ENCODE data around the gene ATM. TPM values are rescaled to one million over a fixed set of nuclear protein-coding genes. Genes with fewer than 3 reads are reported as not detected.

The ATM gene
- total RNA-seq, 1 experiment from 2014 or later: 39.5 TPM

- CTCF ChIA-PET: no interaction called here
- H3K36me3 Mint-ChIP-seq (ENCODE audit: insufficient read depth, unreplicated experiment): peaks cover 8% of the 10 kb centered on the region
- H3K4me1 Mint-ChIP-seq (ENCODE audit: low read depth, unreplicated experiment): peaks cover 12% of the 10 kb centered on the region
- intact Hi-C loops (cut with micrococcal nuclease; ENCODE audit: unreplicated experiment): no loop called here
- no peak for TF ChIP-seq CTCF (IDR thresholded peaks at IDR 0.05; ENCODE audit: unreplicated experiment)
- BruUV-seq (replicated peaks): no TSS peak
- no peaks in the 10 kb centered on the region for H3K27me3 Mint-ChIP-seq (ENCODE audit: unreplicated experiment)
- no peak overlapping the region for H3K27ac Mint-ChIP-seq (ENCODE audit: unreplicated experiment)
- H3K9me3 Mint-ChIP-seq (ENCODE audit: low read depth, unreplicated experiment): peaks cover 6% of the 10 kb centered on the region
- no peak for DNase-seq
- H3K4me3 Mint-ChIP-seq (ENCODE audit: low read depth, unreplicated experiment): no peak overlapping the region
Measured at GRCh38 chr11:108204376-108204775, 18.5 kb upstream of the ATM start.

GRCh38 chr11:108204929-108205499, 17.9 kb upstream of the ATM start:
- peaks cover 2% of the 10 kb centered on the region for H3K36me3 Mint-ChIP-seq (ENCODE audit: insufficient read depth, unreplicated experiment)

GRCh38 chr11:108206171-108206570, 16.7 kb upstream of the ATM start:
- intact Hi-C loops (cut with micrococcal nuclease; ENCODE audit: unreplicated experiment): no loop called here
- H3K4me3 Mint-ChIP-seq (ENCODE audit: low read depth, unreplicated experiment): no peak overlapping the region
- no TSS peak for BruUV-seq (replicated peaks)
- H3K36me3 Mint-ChIP-seq (ENCODE audit: insufficient read depth, unreplicated experiment): peaks cover 4% of the 10 kb centered on the region
- H3K27me3 Mint-ChIP-seq (ENCODE audit: unreplicated experiment): no peaks in the 10 kb centered on the region
- TF ChIP-seq CTCF (IDR thresholded peaks at IDR 0.05; ENCODE audit: unreplicated experiment): no peak
- H3K9me3 Mint-ChIP-seq (ENCODE audit: low read depth, unreplicated experiment): peaks cover 6% of the 10 kb centered on the region
- DNase-seq: no peak
- no peak overlapping the region for H3K27ac Mint-ChIP-seq (ENCODE audit: unreplicated experiment)
- H3K4me1 Mint-ChIP-seq (ENCODE audit: low read depth, unreplicated experiment): no peaks in the 10 kb centered on the region
- CTCF ChIA-PET: no interaction called here

More at GRCh38 chr11:108204929-108205499, 17.9 kb upstream of the ATM start:
- Mint-ChIP-seq H3K27me3 (ENCODE audit: unreplicated experiment) (no peaks in the 10 kb centered on the region), H3K27ac (ENCODE audit: unreplicated experiment) (no peak overlapping the region), H3K9me3 (ENCODE audit: low read depth, unreplicated experiment) (peaks cover 6% of the 10 kb centered on the region), H3K4me3 (ENCODE audit: low read depth, unreplicated experiment) (no peak overlapping the region), H3K4me1 (ENCODE audit: low read depth, unreplicated experiment) (peaks cover 5% of the 10 kb centered on the region)
- CTCF ChIA-PET: no interaction called here
- no TSS peak for BruUV-seq (replicated peaks)
- no peak for TF ChIP-seq CTCF (IDR thresholded peaks at IDR 0.05; ENCODE audit: unreplicated experiment)
- intact Hi-C loops (cut with micrococcal nuclease; ENCODE audit: unreplicated experiment): no loop called here
- DNase-seq: no peak

- Mint-ChIP-seq H3K4me3 (ENCODE audit: low read depth, unreplicated experiment) (no peak overlapping the region), H3K27ac (ENCODE audit: unreplicated experiment) (no peak overlapping the region), H3K4me1 (ENCODE audit: low read depth, unreplicated experiment) (no peaks in the 10 kb centered on the region), H3K27me3 (ENCODE audit: unreplicated experiment) (no peaks in the 10 kb centered on the region), H3K36me3 (ENCODE audit: insufficient read depth, unreplicated experiment) (peaks cover 4% of the 10 kb centered on the region), H3K9me3 (ENCODE audit: low read depth, unreplicated experiment) (peaks cover 6% of the 10 kb centered on the region)
- no TSS peak for BruUV-seq (replicated peaks)
- no peak for TF ChIP-seq CTCF (IDR thresholded peaks at IDR 0.05; ENCODE audit: unreplicated experiment)
- no peak for DNase-seq
- CTCF ChIA-PET: interaction anchor here (0.6 kb wide), 1 partner anchor 165 kb away, joined by 3 read pairs; no protein-coding TSS in a partner anchor
- intact Hi-C loops (cut with micrococcal nuclease; ENCODE audit: unreplicated experiment): no loop called here
Measured at GRCh38 chr11:108206969-108207682, 15.7 kb upstream of the ATM start.
